NOMO-1 treated with DMSO at 0.1 percent for 48 hours (cell line): ENCODE data around the gene RAET1E.
"Not testable (repeated sequence)": the region's sequence is repeated elsewhere in the genome, so short reads cannot be mapped to it uniquely, and the experiment has no call there.

Experiments
- DNase-seq: peaks from one replicate; lab custom pipeline; 2025; ENCODE audit not compliant: unreplicated experiment; lab: John Stamatoyannopoulos, UW

The RAET1E gene

GRCh38 chr6:149910721-149911151 is 12.8 kb upstream of the RAET1E start:
- no peak for DNase-seq

DNA sequence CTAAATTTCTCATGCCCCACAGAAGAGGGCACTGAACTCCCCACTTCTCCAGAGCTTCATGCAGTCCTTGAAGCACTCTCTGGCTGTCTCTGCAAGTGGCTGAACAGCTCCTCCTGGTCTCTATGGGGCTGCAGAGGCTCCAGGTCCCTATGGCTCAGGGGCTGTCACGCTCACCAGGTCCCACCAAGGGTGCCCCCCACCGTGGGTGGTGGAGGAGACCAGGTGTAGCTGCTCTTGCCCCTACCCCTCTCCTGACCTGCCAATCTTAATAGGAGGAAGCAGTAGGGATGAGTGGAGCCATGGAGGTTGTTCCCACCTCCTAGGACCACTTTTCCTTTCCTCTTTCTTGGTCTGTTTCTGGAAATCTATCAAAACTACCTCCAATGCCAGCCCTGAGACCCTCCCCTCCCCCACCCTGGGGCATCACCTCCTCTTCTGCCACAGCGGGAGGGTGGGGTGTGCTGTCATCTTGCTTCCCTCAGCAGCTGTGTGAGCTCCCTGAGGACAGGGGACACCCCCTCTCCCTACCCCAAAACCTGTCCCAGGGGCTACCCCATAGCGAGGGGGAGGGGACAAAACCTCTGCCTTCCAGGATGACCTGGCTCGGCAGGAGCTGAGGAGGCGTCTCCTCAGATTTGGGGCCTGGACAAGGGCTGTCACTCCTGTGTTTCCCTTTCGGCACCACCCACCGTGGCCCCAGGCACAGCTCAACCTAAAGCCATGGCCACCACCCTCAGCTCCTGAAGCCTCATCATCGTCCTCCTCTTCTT is 12.0 kb upstream of the RAET1E start:
- DNase-seq, result no peak

DNA sequence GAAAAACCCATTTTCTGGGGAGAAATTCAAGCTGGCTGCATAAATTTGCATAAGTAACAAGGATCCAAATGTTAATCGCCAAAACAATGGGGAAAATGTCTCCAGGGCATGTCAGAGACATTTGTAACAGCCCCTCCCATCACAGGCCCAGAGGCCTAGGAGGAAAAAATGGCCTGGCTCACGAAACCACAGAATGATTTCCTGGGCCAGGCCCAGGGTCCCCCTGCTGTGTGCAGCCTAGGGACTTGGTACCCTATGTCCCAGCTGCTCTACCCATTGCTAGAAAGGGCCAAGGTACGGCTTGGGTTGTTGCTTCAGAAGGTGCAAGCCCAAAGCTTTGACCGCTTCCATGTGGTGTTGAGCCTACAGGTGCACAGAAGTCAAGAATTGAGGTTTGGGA is 10.6 kb upstream of the RAET1E start:
- not testable (repeated sequence) for DNase-seq

- no peak for DNase-seq
Measured at GRCh38 chr6:149907317-149907716, 9.4 kb upstream of the RAET1E start.

- no peak for DNase-seq
Measured at GRCh38 chr6:149906405-149906804, 8.5 kb upstream of the RAET1E start.

DNA sequence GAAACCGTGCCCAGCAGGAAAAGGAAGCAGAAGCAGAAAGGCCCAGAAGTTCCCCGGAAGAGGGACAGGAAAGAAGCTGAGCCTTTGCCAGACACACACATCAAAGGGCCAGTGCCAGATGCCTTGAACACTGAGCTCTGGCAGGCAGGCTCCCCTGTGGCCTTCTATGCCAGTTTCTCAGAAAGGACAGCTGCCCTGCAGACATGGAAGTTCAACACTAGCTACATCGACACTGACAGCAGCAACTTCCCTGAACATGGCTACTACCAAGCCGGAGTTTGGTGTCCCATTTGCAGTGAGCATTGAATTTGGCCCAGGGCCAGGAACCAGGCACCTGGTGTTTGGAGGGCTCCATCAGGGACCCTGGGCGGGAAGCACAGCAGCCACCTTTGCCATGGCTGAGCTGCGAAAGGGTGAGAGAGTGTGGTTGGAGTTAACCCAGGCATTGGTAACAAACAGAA is 8.0 kb upstream of the RAET1E start:
- no peak for DNase-seq

GRCh38 chr6:149905371-149905910 is 7.5 kb upstream of the RAET1E start:
- no peak for DNase-seq

GRCh38 chr6:149904661-149905370 is 6.9 kb upstream of the RAET1E start:
- no peak for DNase-seq

DNA sequence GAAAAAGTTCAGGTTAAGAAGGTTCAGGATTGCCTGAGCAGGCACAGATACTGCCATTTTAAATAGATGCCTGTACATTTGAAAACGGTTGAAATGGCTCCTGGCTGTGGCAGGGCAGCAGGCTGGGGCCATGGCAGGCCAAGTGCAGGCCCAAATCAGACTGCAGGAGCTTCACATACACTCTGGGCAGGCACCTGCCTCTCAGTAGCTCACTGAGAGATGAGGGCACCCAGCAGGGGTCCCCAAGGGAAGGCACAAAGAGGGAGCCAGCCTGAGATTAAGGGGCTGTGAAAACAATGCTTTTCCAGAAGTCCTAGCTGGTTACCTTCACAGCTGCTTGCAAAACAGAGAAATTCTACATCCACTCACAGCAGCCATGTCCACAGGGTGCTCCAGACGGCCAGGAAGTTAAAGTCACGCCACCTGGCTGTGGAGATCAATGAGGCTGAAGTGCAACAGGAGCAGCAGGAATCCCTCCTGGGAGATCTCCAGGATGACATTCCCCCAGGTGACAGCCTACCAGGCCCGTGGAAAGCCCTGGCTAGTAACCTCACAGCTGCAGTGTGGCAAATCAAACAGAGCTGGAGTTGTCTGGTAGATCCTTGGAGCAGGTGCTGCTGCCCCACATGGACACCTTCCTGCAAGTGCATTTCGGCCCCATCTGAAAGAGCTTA is 6.2 kb upstream of the RAET1E start:
- no peak for DNase-seq

DNA sequence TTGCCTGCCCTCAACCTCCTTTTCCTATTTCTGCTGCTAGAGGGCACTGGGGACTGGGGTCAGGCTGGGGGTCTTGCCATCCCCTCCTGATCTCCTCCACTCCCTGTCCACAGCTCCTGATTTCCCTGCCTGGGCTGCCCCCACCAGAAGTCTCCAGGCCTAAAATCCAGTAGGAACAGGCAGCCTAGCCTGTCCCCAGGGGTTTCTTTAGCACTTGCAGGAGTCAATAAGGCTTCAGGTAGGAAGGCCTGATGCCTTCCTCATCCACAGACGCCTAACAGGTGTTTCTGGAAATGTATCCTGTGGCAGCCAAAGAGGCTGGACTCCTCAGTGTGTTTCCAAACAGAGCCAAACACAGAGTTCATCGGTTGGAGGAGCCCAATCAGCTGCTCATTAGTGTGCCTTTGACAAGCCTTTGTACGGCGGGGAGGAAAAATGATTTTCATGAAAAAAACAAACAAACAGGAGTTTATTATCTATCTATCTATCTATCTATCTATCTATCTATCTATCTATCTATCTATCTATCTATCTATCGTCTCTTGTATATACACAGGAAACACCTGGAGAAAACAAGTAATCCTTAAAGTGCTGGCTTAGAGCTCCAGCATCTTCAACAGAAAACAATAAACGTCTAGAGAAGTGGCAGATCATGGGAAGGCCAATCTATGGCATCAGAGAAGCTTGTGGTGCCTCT is 3.7 kb upstream of the RAET1E start:
- DNase-seq, result no peak

- no peak for DNase-seq
Measured at GRCh38 chr6:149900620-149901443, 2.9 kb upstream of the RAET1E start.

DNA sequence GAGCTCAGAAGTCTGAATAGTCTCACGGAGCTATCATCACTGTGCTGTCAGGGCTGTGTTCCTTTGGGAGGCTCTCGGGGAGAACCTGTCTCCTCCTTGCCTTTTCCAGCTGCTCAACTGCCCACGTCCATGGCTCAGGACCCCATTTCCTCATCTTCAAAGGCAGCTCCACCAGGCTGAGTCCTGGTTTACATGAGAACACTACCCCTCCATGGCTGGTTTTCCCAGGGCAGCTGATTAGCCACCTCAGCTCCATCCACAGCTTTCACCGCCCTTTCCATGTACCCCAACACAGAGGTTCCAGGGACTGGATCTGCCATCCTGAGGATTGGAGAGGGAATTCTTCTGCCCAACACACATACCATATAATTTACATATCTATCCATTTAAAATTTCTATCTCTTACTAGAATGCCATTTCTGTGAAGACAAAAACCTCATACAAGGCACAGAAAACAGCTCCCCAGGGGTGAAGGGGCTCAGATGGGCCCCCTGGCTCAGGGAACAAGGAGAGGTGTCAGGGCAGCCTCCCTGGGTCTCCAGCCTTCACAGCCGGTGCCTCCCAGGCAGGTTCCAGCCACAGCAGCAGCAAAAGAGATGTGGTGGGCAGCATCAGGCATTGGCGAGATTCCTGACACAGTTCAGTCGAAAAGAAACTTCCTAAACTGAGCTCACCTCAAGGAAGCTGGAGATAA is 2.2 kb upstream of the RAET1E start:
- DNase-seq, result no peak

GRCh38 chr6:149899486-149899885 is 1.6 kb upstream of the RAET1E start:
- no peak for DNase-seq

DNA sequence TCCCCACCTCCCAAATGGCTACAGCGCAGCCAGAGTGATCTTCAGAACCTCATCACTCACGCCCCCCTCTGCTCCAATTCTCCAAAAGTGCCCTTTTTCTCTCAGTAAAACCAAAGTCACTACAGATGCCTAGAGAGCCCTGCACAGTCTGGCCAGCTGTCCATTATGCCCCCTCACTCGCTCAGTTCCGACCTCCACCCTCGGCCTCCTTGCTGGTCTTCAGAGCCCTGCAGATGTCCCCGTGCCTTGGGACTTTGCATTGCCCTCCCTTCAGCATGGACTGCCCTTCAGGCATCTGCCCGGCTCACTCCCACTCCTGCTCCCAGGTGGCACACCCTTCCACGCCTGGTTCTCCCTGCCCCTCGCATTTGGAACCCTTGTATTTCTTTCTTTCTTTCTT is 1.1 kb upstream of the RAET1E start:
- DNase-seq, result no peak

DNA sequence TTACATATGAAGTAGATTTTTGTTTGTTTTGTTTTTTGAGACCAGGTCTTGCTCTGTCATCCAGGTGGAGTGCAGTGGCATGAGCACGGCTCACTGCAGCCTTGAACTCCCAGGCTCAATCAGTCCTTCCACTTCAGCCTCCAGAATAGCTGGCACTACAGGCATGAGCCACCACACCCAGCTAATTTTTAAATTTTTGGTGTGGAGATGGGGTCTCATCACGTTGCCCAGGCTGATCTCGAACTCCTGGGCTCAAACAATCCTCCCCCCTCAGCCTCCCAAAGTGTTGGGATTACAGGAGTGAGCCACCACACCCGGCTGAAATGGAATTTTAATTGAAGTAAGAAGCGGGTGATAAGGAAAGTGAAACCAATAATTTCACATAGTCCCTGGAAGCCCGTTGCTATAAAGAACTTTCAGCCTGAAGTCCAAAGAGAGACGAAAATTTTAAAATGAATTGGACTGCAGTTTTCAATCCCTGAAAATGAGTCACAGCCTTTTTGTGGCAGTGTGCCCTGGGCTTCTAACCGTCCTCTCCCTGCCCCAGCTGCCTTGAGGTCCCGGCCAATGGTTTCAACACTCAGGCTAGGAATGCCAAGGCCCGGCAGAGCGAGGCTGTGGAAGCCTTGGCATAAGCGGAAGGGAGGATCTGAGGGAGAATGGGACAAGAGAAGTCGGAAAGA is 757 bp downstream of the RAET1E start:
- no peak for DNase-seq

DNA sequence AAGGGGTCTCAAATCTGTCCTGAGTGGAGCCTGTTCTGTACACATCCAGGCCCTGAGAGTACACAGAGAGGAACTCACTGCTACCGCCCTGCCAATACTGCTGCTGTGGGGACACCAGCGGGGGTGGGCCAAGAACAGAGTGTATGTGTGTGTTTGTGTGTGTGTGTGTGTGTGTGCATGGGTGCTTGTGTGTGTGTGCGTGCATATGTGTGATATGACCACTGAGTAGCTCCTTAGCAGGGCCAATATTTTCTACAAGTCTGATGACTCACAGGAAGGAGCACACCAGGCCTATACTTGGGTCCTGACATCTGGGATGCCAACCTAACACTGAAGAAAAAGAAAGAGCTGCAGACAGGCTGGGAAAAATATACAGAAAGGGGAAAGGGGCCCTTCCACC is 1.4 kb downstream of the RAET1E start:
- no peak for DNase-seq

DNA sequence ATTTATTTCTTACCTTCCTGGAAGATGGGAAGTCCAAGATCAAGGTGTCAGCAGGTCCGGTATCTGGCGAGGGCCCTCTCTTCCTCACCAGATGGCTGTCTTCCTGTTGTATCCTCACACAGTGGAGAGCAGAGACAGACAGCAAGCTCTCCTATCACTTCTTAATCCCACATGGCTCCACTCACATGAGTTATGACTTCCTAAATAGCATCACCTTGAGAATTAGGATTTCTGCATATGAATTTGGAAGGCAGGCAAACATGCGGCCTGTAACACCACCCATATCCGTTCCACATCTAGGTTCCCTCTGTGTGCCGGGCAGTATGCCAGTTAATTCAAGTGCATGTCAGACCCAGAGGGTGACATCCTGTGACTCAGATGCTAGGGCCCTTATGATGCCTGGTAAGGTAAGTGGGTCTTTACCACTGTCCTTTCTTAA is 2.1 kb downstream of the RAET1E start:
- DNase-seq, result peak; percentile 2

DNA sequence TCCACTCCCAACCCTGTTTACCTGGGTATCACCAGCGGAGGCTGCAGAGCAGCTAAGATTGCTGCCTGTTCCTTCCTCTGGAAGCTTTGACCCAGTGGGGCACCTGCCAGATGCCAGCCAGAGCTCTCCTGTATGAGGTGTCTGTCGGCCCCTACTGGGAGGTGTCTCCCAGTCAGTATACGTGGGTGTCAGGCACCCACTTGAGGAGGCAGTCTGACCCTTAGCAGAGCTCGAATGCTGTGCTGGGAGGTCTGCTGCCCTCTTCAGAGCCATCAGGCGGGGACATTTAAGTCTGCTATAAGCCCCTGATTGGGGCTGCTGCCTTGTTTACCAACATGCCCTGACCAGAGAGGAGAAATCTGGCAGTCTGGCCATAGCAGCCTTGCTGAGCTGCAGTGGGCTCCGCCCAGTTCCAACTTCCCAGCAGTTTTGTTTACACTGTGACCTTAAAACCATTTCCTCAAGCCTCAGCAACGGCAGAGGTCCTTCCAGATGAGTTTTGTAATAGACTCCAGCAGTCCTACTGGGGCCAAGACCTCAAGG is 2.8 kb downstream of the RAET1E start:
- DNase-seq, result no peak

DNA sequence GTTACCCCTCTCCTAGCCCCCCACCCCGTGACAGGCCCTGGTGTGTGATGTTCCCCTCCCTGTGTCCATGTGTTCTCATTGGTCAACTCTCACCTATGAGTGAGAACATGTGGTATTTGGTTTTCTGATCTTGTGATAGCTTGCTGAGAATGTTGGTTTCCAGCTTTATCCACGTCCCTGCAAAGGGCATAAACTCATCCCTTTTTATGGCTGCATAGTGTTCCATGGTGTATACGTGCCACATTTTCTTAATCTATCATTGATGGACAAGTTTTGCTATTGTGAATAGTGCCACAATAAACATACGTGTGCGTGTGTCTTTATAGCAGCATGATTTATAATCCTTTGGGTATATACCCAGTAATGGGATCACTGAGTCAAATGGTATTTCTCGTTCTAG is 6.0 kb downstream of the RAET1E start:
- not testable (repeated sequence) for DNase-seq
